Osteoblast (primary cell): ENCODE data around the gene NOVA1. TPM values are rescaled to one million over a fixed set of nuclear protein-coding genes. Genes with fewer than 3 reads are reported as not detected.

ENCODE experiments used
- DNase-seq: peaks from one replicate; pipeline ENCODE4 v3.0.0; 2011; ENCODE audit warnings: low spot score, mixed read lengths; ENCODE audit not compliant: insufficient read length; ENCODE audit errors: missing footprints
- H2AFZ ChIP-seq: 2 replicates; pipeline ENCODE4 v1.6.0; 2011; ENCODE audit warnings: mild to moderate bottlenecking, low read length
- H3K27ac ChIP-seq: 2 replicates; pipeline ENCODE4 v1.5.1; 2011; ENCODE audit warnings: mild to moderate bottlenecking, low read depth, low read length, moderate library complexity
- H3K27me3 ChIP-seq: 2 replicates; pipeline ENCODE4 v1.6.0; 2012; ENCODE audit warnings: mild to moderate bottlenecking, control low read depth, inconsistent platforms, low read length, moderate library complexity; ENCODE audit not compliant: insufficient read depth
- H3K36me3 ChIP-seq: 2 replicates; pipeline ENCODE4 v1.5.1; 2011; ENCODE audit warnings: mild to moderate bottlenecking, low read length, control low read depth, moderate library complexity; ENCODE audit not compliant: insufficient read depth
- H3K4me1 ChIP-seq: 2 replicates; pipeline ENCODE4 v1.5.1; 2011; ENCODE audit warnings: mild to moderate bottlenecking, low read length, control low read depth, moderate library complexity; ENCODE audit not compliant: insufficient read depth
- H3K4me2 ChIP-seq: 2 replicates; pipeline ENCODE4 v1.6.0; 2011; ENCODE audit warnings: mild to moderate bottlenecking, low read length; ENCODE audit not compliant: insufficient read depth
- H3K4me3 ChIP-seq: fragments of 200-600 bp; sonication (generic); 3 replicates; pipeline ENCODE4 v1.5.1; 2012; ENCODE audit warnings: mild to moderate bottlenecking, low read length, inconsistent platforms; ENCODE audit not compliant: insufficient read depth
- H3K79me2 ChIP-seq: 2 replicates; pipeline ENCODE4 v1.6.0; 2012; ENCODE audit warnings: mild to moderate bottlenecking, low read length, control low read depth, inconsistent platforms; ENCODE audit not compliant: insufficient read depth
- H3K9me3 ChIP-seq: 2 replicates; pipeline ENCODE4 v1.5.1; 2011; ENCODE audit warnings: low read depth, low read length, control low read depth
- H4K20me1 ChIP-seq: 2 replicates; pipeline ENCODE4 v1.6.0; 2012; ENCODE audit warnings: mild to moderate bottlenecking, low read length, control low read depth; ENCODE audit not compliant: insufficient read depth
- CTCF ChIP-seq: IDR thresholded peaks from 2 replicates; pipeline ENCODE4 v1.5.1; 2011; ENCODE audit warnings: mild to moderate bottlenecking, low read depth, low read length, moderate library complexity; ENCODE audit errors: extremely low read depth
- total RNA-seq: library from RNA; depleted of rRNA; stranded (reverse); fragments of >200 nt; gene quantifications from 2 replicates; pipeline ENCODE4 v1.2.3, GENCODE V29; 2012

Gene NOVA1
- total RNA-seq, 1 donor = 0.36 TPM

GRCh38 chr14:26478967-26479366 lies 118.9 kb downstream of the NOVA1 start:
- no peak overlapping the region for H2AFZ ChIP-seq
- no peak overlapping the region for H3K4me2 ChIP-seq
- H4K20me1 ChIP-seq = no peaks in the 10 kb centered on the region
- H3K36me3 ChIP-seq = no peaks in the 10 kb centered on the region
- H3K79me2 ChIP-seq = no peaks in the 10 kb centered on the region
- no peak overlapping the region for H3K27ac ChIP-seq
- TF ChIP-seq CTCF = no peak
- H3K4me3 ChIP-seq = no peak overlapping the region
- no peaks in the 10 kb centered on the region for H3K27me3 ChIP-seq
- no peaks in the 10 kb centered on the region for H3K4me1 ChIP-seq
- no peaks in the 10 kb centered on the region for H3K9me3 ChIP-seq
- DNase-seq = no peak

DNA sequence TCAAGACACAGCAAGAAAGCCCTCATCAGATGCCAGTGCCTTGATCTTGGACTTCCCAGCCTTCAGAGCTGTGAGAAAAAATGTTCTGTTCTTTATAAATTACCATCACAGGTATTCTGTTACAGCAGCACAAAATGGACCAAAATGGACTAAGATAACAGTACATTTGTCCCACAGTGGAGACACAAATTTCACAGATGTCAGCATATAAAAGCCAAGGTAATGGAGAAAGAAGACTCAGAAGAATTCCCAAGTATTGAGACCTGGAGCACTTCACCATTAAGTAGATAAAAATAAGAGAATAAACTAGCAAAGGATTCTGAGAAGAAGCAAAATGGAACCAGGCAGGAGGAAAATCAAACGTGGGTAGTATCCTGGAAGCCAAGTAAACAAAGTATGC lies 131.0 kb downstream of the NOVA1 start:
- no peak for DNase-seq
- no peak overlapping the region for H3K4me3 ChIP-seq
- no peaks in the 10 kb centered on the region for H3K27me3 ChIP-seq
- H2AFZ ChIP-seq = no peak overlapping the region
- H3K4me1 ChIP-seq = no peaks in the 10 kb centered on the region
- H3K9me3 ChIP-seq = peaks cover 3% of the 10 kb centered on the region
- no peaks in the 10 kb centered on the region for H4K20me1 ChIP-seq
- H3K36me3 ChIP-seq = no peaks in the 10 kb centered on the region
- H3K27ac ChIP-seq = no peak overlapping the region
- no peaks in the 10 kb centered on the region for H3K79me2 ChIP-seq
- TF ChIP-seq CTCF = no peak
- H3K4me2 ChIP-seq = no peak overlapping the region

DNA sequence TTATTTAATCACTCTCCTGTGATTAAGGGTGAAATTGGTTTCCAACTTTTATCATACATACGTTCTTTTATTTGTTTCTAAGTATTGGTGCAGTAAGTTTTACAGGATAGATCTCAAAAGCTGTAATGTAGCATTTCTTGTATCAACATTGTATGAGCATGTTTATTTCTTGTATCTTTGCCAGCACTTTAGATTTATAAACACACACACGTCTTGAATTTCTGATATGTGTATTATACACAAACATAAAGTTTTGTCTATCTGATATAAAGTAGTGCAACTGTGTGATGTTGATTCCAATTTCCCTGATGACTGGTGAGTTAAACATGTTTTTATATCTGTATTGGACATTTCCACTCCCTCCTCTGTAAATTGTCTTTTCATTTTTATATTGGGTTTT lies 134.7 kb downstream of the NOVA1 start:
- Histone ChIP-seq H3K9me3 (peaks cover 3% of the 10 kb centered on the region), H4K20me1 (no peaks in the 10 kb centered on the region), H3K27me3 (no peaks in the 10 kb centered on the region), H3K27ac (no peak overlapping the region), H3K36me3 (no peaks in the 10 kb centered on the region), H3K4me3 (no peak overlapping the region), H2AFZ (no peak overlapping the region), H3K79me2 (no peaks in the 10 kb centered on the region), H3K4me2 (no peak overlapping the region), H3K4me1 (no peaks in the 10 kb centered on the region)
- no peak for TF ChIP-seq CTCF
- no peak for DNase-seq

GRCh38 chr14:26454105-26454504 lies 143.7 kb downstream of the NOVA1 start:
- no peak for TF ChIP-seq CTCF
- H3K4me3 ChIP-seq = no peak overlapping the region

More at GRCh38 chr14:26454105-26454504, 143.7 kb downstream of the NOVA1 start:
- Histone ChIP-seq H3K79me2 (no peaks in the 10 kb centered on the region), H3K4me1 (no peaks in the 10 kb centered on the region), H4K20me1 (no peaks in the 10 kb centered on the region), H3K4me2 (no peak overlapping the region), H3K9me3 (peaks cover 2% of the 10 kb centered on the region), H2AFZ (no peak overlapping the region), H3K27ac (no peak overlapping the region), H3K36me3 (no peaks in the 10 kb centered on the region), H3K27me3 (no peaks in the 10 kb centered on the region)
- no peak for DNase-seq
